HEK293T (cell line): ENCODE data around the gene EFCAB8.

ENCODE experiments used
- HDGF ChIP-seq: fragments of 450-650 bp; IDR thresholded peaks from 2 replicates; pipeline ENCODE4 v1.6.1; 2017; ENCODE audit warnings: antibody characterized with exemption, borderline replicate concordance
- SUZ12 ChIP-seq: fragments of 450-650 bp; IDR thresholded peaks from 2 replicates; pipeline ENCODE4 v1.6.1; 2016; ENCODE audit warnings: mild to moderate bottlenecking

DNA sequence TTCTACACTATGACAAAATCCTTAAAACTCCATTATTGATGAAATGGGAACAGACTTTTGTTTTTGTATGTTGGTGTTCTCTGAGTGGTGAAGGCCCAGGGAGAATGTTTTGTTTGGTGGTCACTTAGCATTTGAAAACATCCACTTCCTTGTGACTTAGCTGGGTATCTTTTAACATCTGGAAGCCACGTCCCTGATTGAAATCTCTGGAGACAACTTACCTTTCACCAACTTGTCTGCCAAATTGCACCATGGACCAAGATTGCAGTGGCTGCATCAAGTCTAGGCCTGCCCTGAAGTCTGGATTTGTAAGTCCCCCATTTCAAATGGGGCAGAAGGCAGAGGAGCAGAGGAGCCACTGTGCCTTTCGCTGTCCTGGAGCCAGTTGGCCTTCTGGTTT, 534 bp upstream of the EFCAB8 start:
- TF ChIP-seq SUZ12 (no peak), HDGF (no peak)
